Embryonic facial prominence (tissue), 1 donor: ENCODE measurements around the gene XPO6.

Source experiments
- DNase-seq: peaks from one replicate; pipeline ENCODE4 v3.0.0-alpha.2; 2016; ENCODE audit errors: extremely low spot score

The XPO6 gene

DNA sequence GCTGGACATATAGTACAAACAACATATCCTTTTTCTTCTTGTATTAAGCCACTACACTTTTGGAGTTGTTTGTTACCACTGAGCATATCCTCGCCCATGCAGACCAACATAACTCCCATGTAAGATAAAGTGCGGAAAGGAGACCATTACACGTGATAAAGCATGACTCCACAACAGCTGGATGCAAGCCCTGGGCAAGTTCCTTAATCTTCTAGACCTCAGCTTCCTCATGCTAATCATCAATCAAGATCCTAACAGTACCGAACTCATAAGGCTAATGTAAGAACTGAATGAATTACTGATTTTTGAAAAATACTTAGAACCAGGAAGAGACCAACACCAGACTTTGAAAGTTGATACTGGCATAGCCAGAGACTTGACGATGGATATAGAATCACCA, 101.3 kb downstream of the XPO6 start:
- DNase-seq: no peak

DNA sequence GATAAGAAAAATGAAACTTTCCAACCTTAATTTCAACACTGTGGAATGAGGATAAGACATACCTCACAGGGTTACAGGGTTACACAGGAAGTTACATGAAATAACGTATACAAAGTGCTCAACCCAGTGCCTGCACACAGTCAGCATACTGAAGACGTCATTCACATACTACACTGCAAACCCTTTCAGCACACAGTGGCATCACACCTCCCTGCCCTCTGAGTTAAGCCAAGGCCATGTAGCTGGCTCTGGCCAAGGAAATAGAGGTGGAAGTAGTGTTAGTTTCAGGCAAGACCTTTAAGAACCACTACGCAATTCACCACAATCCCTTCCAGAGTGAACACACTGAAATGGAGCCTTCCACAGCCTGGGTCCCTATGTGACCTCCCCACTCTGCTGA, 101.7 kb downstream of the XPO6 start:
- no peak for DNase-seq

DNA sequence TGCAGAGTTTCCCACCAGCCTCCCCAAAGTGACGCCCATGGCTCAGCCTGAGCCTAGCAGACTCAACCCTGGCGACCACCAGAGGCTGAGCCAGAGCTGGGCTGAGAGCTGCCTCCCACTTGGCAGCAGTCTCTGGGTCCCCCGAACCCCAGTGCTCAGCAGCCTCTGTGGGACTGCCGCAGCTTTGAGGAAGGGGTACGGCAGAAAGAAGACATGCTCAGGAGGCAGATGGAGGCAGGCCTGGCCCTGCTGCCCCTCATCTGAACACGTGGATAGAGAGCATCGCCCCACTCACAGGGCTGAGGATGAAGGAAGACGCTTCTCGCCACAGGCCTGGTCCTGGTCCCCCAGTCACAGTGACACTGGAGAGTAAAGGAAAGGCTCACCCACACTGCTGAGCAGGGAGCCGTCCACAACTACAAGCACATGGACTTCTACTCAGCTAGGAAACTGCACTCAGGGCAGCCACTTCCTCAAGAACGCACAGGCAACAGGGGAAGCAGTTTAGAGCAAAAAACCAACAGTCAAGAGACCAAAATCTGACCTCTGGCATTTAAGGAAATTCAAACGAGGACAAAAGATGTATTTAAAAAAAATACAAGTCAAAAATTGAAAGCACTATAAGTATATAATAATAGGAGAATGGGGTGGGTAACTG, 103.0 kb downstream of the XPO6 start:
- no peak for DNase-seq

DNA sequence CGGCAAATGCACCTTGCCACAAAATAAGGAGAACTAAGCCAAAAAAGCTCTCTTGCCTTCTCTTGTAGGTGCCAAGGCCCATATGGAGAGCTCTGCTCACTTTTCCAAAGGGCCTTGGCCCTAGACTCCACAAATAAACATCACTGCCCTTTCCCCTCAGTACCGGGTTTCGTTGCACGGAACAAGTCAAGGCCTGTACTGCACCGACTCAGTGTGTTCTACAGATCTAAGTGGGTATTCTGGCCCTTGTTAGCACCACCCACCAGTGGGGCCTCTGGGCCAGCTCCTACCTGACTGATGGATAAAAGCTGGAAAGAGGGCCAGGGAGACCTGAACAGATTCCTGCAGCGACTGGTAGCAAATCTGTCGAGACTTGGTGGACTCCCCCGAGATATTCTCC, 104.5 kb downstream of the XPO6 start:
- no peak for DNase-seq

DNA sequence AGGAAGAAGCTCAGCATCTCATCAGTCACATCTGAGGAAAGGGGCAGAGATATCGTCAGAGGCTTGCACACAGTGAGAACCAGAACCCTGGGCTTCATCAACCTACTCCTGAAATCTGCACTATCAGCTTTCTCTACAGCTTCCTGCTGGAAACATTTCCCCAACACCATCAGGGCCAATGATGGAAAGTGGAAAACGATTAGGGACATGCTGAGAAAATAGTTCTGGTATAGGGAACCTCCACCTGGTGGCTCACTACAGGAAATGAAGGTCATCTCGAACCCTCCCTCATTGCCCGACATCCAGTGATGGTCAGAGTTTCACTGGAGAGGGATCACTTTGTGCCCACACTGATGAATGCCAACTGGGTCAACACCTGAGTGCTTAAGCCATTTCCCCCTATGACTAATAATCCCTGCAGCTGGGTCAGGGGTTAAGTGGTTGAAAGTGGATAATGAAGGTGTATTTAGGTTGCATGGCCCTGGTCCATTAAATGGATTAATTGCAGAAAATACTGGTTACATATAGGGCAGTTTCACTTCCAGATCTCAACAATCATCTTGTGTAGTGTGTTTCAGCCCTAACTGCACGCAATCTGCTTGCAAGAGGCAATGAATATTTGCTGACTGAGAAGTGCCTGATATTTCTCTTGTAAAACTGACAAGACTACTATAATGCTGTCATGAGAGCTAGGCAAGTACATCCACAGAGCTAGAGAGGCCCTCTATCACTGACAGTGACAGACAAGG, 105.1 kb downstream of the XPO6 start:
- no peak for DNase-seq

DNA sequence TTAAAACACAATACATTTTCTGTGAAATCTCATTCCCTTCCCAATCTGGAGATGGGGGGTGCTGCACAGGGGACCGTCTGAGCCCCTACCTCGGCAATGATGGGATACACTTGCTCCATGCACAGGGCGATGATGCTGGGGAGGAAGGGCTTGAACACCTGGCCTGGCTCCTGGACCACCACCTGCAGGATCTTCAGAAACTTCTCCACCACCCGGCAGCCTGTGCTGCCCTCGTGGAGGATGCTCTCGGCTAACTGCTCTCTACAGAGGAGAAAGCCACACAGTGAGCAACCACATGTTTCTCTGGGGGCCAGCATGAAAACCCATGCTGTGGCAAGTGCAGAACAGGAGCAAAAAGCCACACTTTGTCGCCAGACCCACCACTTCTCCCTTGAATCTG, 105.8 kb downstream of the XPO6 start:
- no peak for DNase-seq

DNA sequence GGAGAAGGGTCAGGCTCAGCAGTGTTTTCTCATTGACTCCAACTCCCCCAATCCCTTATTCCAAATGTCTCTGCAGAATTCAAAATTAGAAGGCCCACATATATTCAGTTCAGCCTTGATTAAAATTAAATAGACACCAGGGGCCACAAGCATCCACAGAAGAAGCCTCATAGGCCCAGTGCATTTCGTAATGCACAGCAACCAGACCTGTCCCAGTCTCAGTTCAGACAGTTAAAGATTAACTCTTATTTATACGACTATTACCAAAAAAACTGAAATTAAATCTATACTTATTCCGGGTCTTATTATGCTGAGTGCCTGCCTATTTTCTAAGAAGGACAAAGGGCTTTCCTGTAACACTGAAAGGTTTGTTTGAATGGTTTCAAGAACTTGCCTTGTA, 106.5 kb downstream of the XPO6 start:
- no peak for DNase-seq

DNA sequence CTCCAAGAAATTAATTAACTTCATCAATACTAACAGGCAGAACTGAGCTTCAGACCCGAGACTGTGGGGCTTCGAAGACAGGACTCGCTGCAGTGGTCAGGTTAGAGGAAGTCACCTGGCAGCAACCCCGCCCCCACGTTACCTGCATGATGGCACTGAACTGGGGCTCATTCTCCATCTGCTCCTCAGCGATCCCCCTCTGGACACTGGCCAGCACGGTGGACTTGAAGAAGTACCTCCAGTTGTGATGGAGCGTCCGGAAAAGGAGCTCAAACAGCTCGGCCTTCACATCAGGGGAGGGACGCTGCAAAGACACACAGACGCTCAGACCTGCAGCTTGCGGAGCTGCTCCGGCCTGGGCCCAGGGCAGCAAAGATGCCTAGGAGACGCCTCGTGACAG, 107.4 kb downstream of the XPO6 start:
- no peak for DNase-seq

DNA sequence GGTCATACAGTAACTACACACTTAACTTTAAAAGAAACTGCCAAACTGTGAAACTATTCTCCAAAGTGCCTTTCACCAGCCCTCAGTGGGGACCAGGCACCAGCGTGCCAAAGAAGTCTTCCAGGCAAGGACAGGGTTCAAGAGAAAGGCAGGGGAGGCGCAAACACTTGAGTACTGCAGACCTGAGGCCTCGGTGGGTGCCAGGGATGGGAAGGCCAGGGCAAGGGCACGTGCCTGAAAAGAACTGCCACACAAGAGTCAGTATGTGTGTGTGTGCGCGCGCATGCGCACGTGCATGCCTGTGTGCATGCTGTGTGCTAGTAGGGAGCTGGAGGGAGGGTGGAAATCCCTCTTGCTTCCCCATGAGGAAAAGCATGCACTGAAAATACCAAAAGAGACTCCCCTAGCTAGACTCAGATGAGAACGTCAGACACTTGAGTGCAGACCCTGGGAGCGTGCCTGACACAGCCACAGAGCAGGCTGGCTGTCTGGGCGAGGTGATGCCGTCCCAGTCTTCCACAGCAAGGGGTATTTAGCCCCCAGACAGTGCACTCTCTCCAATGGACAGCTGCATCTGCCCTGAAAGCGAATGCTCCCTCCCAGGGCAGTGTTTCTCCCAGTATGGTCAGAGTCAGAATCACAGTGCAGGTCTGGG, 108.1 kb downstream of the XPO6 start:
- DNase-seq: no peak

DNA sequence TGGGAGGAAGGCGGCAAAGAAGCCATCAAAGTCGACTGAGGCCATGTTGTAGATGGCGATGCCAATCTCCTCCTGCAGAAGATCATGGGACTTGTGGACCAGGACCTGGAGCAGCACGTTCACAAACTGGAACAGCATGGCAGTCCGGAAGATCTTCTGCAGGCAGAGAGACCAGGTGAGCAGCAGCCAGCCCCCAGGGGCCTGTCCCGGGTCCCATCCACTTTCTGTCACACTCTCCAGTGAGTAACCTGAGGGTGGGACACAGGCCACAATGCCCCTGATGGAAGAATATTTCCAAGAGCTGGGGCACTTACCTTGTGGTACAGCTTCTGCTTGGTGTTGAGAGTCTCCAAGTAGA, 110.3 kb downstream of the XPO6 start:
- DNase-seq: no peak

DNA sequence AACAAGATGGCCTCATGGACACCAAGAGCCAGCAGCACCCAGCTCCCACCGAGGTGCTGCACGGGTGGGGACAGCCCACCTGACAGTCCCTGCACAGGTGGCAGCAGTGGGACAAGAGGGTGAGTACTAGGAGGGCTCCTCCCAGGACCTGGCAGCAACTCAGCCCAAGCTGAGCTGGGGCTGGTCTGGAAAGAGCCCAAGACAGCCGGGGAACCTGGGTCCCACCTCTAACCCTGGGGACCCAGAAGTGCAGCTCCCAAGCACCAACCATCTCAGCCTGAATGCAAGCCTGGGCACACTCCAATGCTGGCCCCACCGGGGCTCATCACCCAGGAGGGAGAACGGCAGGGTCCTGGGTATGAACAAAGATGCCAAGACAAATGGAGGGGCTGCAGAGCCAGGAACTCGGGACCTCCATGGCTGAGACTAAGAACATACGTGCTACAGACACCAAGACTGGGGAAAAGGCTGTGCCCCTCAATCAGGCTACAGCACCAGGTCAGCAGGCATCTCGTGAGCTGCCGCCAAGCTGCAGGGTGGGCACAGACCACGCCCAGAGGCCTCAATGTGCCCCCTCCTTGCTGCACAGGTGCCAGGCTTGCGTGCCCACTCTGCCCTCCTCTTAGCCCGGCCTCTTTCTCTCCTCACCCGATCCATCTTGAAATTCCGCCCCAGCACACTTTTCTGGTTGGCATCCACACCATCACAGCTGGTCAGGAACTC, 110.8 kb downstream of the XPO6 start:
- DNase-seq: no peak

DNA sequence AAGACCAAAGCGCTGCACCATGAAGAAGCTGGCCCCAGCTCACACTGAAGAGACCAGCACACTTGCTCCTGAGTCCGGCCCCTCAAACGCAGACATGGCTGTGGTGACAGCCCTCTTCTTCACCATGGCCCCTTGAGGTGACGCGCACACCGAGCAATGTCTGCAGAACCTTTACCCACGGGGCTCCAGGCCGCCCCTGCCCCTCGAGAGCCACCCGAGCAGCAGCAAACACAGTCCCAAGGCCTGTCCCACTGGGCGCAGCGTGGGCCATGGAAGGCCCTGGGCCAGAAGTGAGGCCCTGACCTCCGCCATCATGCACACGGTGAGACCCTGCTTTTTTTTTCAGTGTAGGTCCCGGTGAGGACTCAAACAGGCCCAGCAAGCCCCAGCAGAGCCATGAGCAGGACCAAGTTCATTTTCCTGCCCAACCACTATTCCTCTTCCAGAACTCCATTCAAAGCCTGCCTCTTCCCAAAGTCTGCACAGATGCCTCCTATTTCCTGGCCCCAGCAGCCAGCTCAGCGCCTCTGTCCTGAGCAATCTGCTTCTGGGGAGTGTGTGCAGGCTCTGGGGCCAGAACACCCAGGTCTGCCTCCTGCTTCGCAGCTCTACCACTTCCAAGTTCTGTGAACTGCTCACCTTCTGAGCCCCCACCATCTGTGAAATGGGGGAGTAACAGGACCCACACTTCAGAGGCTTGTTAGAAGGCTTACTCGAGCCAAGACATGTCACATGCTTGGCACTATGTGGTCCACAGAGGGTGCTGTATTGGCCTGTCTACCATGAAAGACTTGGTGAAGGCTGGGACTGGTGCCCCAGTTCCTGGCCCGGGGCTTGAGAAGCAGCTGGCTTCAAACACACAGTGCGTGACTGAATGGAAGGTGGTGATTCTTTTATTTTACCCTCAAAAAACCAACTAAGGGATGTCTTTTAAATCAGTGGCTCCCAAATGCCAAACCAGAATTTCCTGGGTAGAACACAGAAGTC, 112.5 kb downstream of the XPO6 start:
- DNase-seq: no peak

DNA sequence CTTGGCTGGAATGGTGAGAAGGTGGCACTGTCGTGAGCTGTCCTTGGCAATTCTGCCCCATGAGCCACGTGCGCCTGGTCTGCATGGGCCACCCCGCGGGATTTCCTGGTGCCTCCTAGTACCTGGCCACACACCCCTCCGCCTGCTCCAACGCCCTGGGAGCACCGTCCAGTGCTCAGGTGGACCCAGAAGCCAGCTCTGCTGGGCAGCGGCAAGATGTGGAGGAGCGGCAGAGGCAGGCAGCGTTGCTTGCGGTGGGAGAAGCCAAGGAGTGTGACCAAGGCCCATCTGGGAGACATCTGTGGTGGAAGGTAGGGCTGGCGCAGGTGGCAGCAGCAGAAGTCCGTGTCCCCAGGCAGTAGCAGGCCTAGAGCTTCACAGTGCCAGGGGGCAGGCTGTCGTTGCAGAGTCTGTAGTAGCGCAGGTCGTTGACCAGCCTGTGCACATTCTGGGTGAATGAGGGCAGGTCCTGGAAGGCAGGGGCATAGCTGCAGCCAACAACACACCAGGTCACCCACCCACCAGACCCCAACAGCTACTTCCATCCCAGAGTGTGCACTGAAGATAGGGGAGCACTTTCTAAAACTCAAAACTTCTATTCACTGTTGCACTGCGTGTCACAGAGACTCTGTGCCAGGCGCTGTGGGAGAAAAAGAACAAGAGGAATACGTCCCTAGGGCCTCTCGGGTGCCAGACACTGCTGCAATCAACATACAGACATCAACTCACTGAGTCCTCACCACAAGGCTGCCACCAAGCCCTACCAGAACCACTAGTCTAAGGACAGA, 113.4 kb downstream of the XPO6 start:
- no peak for DNase-seq

DNA sequence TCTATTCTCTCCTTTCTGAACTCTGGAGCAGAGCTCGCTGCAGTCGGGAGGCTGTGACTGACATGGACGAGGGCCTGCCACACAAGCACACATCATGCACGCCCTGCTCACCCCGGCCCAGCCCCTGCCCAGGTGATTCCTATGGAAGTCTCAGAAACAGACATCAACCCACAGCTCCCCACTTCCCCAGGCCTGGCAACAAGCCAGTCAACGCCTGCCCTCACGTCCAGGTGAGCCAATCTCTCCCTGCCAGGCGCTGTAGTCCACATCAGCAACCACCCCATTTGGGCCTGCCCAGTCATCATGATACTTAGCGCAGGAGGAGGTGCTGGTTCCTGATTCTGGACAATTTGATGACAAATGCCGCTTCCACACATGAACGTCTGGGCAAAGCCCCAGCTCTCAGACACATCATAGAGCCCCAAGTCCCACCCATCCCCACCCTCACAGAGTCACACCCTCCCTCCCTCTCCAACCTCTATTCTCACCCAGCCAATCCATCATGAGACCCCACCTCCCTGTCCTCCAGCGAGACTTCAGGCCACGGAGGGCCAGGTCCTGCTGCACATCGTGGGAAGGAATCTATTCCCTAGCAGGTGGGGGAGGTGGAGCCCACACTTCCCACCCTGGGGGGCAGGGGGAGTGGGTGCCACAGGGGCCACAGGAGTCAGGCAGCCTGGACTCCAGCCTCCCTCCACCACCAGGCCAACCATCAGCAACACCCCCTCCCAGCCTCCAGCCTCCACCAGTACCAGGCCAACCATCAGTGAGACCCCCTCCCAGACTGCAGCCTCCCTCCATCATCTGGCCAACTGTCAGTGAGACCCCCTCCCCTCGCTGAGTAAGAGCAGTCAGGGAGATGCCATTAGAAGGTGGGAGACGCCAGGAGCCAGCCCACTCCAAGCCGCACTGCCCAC, 114.5 kb downstream of the XPO6 start:
- no peak for DNase-seq

DNA sequence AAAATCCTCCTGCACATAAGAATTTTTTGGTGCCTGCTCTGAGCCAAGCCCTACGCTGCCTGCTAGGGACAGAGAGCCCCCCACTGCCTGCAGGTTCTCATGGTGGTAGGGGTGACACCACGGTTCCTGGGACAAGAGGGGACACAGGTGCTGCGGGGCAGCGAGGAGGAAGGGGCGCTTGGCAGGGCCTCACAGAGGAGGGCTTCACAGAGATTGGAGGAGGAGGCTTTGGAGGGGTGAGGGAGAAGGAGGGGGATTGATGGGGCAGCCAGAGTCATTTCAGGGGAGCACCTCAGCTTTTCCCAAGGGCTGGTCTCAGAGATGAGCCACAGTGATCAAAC, 118.4 kb downstream of the XPO6 start:
- DNase-seq: no peak

DNA sequence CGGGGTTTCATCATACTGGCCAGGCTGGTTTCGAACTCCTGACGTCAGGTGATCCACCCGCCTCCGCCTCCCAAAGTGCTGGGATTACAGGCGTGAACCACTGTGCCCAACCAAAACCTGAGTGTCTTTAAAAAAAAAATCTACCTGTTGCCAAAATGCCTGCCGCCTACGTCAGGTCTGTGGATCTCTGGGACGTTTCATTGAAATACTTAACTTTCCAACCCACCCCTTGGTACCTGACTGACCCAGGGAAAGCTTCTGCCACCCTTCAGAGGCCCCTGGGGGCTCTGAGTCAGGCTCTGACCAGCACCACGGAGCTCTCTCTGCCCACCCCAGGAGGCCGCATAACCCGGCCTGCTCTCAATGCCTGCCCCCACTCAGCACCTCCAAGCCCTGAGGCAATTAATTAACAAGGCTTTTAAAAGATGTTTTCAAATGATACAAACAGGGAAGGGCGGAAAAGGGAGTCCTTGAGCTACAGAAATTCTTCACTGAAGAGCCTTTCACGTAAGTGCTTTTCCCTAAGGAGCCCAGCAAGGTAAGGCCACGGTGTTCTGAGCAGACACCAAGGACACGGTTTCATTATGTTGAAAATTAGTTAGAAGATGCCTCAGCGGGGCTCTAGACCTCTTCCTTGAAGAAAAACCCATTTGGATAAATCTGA, 118.9 kb downstream of the XPO6 start:
- DNase-seq: no peak

DNA sequence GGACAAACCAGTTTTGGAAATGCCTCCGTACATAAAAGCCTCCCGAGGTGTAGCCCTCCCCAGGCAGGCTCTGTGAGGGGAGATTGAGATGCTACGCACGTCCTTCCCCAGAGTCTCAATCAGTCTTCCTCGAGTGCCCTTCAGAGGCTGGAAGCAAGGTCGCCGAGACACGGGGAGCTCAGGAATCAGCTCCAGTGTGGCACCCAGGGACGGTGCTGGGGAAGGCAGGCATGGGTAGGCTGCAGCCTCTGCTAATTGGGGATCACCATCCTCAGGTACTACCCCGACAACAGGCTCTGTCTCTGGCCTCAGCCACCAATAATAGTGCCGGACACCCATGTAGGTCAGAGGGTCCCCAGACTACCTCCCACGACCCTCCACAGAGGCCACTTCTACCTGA, 120.1 kb downstream of the XPO6 start:
- DNase-seq: no peak

DNA sequence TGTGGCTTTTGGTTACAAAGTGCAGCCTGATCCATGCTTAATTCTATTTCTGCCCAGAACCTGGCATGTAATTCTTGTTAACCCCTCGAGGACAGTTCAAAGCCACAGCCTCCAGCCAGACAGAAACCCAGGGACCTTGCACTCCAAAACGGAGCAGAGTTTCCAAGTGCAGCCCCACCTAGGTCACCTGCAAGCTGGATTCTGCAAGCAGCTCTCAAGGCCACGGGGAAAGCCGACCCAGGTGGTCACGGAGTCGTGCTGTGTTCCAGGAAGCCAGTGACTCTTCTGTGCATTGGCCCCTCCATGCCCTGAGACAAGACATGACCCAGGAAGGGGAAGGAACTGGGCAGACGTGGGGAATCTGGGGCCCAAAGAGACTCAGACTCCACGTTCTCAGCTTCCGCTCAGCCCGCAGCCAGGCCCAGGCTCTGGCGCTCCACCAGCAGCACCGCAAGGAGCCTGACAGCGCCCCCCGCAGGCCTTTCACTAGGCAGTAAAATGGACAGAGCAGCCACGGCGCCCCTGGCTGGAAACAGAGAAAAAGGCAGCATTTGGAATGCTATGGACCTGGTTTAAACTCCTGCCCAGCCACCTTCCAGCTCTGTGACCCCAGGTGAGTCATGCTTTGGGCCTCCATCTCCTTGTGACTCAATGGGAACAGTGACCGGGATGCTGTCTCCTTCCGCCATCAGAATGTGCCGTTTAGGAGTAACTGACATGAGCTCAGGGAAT, 121.0 kb downstream of the XPO6 start:
- DNase-seq: no peak
